NCI-H2196 (cell line): ENCODE results near the gene STX1A.
A peak's percentile ranks its signal among the peaks of the same experiment; 100 is the strongest.

ENCODE experiments used
- DNase-seq: peaks from one replicate; lab custom pipeline; 2025; ENCODE audit not compliant: unreplicated experiment; lab: John Stamatoyannopoulos, UW

The STX1A gene

GRCh38 chr7:73718905-73719805 is at the start of gene STX1A:
Gene STX1A (minus strand): TSS chr7:73719669. CDS start chr7:73719631, 38 bp downstream.
- DNase-seq, result peak; percentile 72

GRCh38 chr7:73768641-73769480 is 49.4 kb upstream of the STX1A start:
- DNase-seq, result no peak

DNA sequence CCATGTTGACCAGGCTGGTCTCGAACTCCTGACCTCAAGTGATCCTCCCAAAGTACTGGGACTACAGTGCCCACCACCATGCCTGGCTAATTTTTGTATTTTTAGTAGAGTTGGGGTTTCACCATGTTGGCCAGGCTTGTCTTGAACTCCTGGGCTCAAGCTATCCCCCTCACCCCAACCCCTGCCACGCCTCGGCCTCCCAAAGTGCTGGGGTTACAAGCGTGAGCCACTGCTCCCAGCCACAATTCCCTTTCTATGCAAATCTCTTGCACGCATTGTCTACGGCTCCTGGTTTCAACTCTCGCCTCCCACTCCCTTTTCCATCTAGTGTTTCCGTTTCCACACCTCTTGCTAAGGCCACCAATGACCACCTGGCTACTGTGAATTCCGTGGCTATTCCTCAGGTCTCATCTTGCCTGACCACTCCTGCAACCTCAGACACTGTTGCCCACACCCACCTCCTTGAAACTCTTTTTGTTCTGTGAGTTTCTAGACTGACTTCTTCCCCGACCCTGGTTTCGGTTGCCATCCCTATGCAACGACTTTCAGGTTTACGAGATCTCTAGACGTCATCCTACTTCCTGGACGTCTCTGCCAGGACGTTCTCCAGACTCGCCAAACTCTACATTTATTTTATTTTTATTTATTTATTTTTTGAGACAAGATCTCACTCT is 47.2 kb upstream of the STX1A start:
- DNase-seq, result no peak

GRCh38 chr7:73762659-73762999 is 43.2 kb upstream of the STX1A start:
- no peak for DNase-seq

DNA sequence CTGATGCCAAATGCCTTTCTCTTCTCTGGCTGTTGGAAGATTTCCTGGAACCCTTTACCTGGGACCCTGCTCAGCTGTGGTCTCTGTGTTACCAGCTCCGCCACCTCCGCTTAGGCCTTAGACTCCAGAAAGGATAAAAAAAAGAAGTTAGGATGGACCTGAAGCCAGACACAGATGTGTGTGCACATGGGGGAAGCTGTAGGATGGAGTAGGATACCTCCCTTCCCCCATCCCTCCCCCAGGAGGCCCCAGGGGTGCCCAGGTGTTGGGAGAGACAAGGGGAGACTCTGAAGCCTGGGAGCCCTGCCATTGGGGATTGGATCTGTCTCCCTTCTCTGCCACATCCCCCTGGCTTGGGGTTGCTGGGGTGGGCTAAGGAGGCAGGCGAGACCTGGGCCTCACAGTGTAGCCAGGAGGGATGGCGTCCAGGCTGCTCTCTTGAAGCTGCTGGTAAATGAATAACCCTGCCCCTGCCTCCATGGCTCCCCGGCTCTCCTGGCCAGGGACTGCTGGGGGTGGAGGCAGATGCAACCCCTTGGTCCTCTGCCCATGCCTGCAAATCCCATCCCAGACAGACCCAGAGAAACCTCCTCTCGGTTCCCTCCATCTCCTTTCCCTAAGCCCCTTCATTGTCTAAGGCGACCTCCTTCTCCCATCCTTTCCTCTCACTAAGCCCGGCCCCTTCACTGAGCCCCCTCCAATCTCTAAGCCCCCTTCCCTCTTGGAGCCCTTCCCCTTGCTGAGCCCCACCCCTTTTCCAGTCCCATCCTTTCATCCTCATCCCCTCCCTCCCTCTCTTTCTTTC is 42.6 kb upstream of the STX1A start:
- DNase-seq, result no peak

DNA sequence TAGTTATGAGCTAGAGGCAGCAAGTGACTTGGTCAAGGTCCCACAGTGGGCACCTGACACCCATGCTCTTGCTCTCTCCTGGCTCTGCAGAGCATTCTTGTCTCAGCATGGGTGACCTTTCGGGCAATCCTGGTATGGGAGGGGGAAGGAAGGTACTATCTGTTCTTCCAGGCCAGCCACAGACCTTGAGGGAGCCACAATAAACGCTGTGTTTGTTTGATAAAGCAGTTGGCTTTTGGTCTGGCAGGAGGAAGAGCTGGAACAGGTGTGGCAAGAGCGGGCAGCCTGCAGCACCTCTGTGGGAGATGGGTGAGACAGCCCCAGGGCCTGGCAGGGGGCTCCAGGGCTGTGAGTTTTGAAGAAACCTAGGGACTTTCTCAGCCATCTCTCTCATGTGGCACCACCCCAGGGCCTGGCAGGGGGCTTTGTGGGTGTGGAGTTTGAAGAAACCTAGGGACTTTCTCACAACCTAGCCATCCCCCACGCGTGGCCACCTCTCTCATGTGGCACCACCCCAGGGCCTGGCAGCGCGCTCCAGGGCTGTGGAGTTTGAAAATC is 39.2 kb upstream of the STX1A start:
- peak; percentile 63 for DNase-seq

DNA sequence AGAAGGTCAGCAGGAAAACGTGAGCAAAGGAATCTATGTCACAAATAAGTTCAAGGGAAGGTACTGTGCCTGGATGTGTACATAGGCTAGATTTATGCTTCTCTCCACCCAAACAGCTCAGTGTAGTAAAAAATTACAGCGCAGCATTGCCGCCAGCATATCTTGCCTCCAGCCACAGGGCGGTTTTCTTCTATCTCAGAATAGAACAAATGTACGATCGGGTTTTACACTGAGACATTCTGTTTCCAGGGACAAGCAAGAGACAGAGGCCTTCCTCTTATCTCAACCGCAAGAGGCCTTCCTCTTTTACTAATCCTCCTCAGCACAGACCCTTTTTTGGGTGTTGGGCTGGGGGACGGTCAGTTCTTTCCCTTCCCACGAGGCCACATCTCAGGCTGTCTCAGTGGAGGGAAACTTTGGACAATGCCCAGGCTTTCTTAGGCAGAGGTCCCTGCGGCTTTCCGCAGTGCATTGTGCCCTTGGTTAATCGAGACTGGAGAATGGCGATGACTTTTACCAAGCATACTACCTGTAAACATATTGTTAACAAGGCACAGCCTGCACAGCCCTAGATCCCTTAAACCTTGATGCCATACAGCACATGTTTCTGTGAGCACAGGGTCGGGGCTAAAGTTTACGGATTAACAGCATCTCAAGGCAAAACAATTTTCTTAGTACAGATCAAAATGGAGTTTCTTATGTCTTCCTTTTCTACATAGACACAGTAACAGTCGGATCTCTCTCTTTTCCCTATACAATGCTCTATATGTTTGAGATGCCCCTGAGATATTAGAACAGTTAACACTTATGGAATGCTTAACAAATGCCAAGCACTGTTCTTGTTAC is 30.7 kb upstream of the STX1A start:
- DNase-seq, result no peak

DNA sequence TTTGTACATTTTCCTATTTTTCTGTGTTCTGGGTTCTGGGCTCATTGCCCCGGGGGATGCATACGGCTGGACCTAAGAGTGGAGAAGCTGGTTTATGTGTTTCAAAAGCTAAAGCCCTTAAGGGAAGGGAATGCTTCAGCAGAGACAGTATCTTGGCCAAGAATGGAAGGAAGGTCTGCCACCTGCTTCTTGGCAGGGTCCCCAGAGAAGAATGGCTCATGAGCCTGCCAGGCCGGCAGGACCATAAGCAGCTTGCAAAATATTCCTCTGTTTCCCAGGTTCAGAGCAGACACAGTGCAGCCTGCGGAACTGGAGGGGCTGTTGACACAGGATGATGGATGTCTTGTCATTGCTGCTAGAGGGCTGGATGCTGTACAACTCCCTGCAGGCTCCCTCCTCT is 26.9 kb upstream of the STX1A start:
- DNase-seq, result peak; percentile 42

DNA sequence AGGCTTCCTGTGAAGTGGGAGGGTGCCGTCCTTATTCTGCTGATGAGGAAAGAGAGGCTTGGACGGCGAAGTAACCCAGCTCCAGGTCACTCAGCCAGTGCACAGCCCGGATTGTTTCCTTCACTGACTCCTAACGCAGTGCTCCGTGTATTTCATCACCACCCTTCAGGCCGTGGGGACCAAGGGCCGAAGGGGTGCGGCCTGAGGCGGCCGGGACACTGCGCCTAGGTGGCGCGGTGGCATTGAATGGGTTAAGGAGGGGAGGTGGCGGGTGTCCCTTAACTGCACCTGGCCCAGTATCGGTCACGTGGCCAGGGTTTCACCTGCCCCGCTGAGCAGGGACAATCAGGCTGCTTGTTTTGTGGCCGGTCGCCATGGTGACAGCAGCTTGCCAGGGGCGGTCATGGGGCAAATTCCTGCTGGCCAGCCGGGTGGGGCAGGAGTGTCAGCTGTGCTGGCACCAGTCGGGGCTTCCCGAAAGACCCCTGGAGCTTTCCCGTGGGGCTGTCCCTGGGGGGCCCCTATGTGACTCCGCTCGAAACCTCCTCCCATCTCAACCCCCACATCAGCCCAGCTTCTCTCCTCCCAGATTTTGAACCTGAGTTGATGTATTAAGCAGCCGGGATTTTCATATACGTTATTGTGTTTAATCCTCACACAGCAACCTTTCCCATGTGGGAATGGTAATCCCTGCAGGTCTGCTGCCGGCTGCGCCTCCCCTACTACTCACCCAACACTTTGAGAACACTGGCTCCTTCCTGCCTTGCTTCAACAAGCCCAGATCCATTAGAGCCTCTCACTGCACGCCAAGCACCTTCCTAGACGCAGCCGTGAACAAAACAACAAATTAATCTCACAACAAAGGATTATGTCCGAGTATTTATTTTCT is 23.5 kb upstream of the STX1A start:
- DNase-seq, result peak; percentile 94

- peak; percentile 64 for DNase-seq
Observed at GRCh38 chr7:73742338-73742752, 22.9 kb upstream of the STX1A start.

DNA sequence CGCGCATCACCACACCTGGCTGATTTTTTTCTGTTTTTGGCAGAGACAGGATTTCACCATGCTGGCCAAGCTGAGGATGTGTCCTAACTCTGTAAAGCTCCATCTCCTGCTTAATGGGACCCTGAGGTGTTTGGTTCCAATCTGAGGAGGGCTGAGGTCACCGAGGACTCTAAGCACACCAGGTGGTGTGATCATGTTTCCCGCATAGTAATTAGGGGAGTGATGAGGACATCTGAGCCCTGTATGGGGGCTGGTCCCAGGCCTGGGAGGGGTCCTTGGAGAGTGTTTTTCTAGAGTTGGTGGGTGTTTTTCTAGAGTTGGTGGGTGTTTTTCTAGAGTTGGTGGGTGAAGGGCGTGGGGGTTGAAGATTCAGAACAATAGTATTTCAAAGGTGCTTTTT is 22.1 kb upstream of the STX1A start:
- peak; percentile 86 for DNase-seq

DNA sequence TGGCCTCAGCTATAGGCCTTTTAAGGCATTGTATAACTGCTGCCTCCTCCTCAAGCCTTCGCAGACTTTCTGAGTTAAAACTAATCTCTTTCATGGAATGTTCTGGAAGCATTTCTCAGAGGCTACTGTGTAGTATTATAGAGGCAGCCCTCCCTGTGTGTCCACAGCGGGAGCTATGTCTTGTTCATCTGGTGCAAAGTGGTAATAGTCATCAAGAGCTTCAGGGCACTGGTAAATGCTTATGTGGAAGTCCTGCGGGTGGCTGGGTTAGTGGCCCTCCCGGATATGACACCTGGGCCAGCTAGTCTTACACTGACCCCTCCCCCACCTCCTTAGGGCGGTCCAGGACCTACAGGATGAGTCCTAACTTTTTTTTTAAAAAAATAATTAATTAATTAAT is 21.3 kb upstream of the STX1A start:
- no peak for DNase-seq

- no peak for DNase-seq
Observed at GRCh38 chr7:73740212-73740611, 20.7 kb upstream of the STX1A start.

DNA sequence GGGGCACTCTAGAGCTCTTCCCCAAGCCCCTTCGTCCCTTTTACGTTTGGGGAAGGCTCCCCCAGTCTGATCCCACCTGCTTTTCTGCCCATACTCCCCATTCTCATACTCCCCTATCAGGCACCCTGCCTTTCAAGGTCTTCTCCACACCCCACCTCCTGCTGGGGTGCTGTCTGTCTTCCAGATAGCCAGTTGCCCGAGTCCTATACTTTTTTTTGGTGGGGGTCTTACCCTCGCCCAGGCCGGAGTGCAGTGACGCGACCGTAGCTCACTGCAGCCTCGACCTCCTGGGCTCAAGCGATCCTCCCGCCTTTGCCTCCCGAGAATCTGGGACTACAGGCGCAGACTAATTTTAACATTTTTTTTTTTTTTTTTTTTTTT is 19.9 kb upstream of the STX1A start:
- no peak for DNase-seq

- peak; percentile 98 for DNase-seq
Observed at GRCh38 chr7:73738612-73739386, 19.3 kb upstream of the STX1A start, which contains the start of gene ABHD11. Gene ABHD11 (minus strand): TSS chr7:73738802. CDS start chr7:73738770, 32 bp downstream.

DNA sequence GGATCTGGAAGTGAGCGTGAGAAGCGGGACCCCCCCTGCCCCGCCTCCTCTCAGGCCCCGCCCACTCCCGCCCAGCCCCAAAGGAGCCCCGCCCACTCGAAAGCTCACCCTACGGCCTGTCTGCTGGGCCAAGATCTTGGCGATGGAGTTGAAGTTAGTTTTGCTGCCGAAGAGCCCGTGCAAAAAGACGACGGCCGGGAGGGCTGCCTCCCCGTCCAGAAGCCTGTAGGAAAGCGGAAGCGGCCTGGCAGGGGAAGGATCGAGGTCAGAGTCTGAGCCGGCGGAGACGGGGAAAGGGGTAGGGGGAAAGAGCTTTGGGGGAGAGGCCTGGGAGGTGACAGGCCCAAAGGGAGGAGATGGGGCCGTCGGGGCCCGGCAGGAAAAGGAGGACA is 18.7 kb upstream of the STX1A start:
- DNase-seq, result peak; percentile 68

DNA sequence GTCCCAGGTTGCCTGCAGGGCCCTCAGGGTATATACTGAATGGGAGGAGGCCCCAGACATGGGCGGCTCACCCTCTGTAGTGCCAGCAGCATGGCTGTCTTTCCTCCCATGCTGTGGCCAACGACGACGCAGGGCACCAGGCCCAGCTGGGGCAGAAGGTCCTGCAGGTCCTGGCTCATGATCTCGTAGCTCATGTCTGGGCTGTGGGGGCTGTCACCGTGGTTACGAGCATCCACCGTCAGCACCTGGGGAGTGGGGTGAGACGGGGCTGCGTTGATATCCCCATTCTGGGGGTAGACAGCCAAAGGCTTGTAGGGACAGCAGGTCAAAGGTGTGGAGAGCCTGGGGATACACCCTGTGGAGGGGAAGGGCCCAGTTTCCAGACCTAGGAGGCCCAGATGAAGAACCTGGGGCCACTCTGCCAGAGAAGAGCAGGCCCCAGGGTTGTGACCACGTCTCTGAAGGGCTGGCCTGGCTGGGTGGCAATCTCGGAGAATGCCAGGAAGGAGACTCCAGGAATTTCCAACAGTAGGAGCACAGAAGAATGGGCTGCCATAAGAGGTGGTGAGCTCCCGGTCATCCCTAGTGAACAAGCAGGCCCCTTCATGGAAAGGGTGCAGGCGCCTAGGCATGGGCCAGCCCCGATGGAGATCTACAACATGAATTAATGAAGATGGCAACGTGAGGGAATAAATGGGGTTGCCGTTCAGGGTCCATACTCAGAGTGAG is 18.2 kb upstream of the STX1A start:
- no peak for DNase-seq
